ENCODE measurements around the gene SH2D6.
"Not testable (repeated sequence)": the region's sequence is repeated elsewhere in the genome, so short reads cannot be mapped to it uniquely, and the experiment has no call there.

The SH2D6 gene

GRCh38 chr2:85418132-85419008, at the start of gene SH2D6:
TSS of gene SH2D6 (plus strand) at chr2:85418714. CDS start at chr2:85429466, 10,752 bp downstream.
- Mint-ChIP-seq H3K27me3 (ENCODE audit: low read depth) (no peaks in the 10 kb centered on the region), H3K36me3 (ENCODE audit: low read depth) (no peaks in the 10 kb centered on the region), H3K27ac (peak within 1 kb of the TSS; percentile 94), H3K4me3 (peak within 1 kb of the TSS; percentile 93), H3K9me3 (no peaks in the 10 kb centered on the region), H3K4me1 (ENCODE audit: low read depth) (peaks cover 48% of the 10 kb centered on the region)
- DNase-seq (ENCODE audit: low spot score): peak; percentile 79

- H3K27me3 Mint-ChIP-seq (ENCODE audit: low read depth): no peaks in the 10 kb centered on the region
- no peak overlapping the region for H3K4me3 Mint-ChIP-seq
- H3K9me3 Mint-ChIP-seq: no peaks in the 10 kb centered on the region
- no peak for DNase-seq (ENCODE audit: low spot score)
- H3K27ac Mint-ChIP-seq: no peak overlapping the region
- H3K36me3 Mint-ChIP-seq (ENCODE audit: low read depth): peaks cover 3% of the 10 kb centered on the region
- no peaks in the 10 kb centered on the region for H3K4me1 Mint-ChIP-seq (ENCODE audit: low read depth)
These were observed 49.6 kb upstream of the SH2D6 start for GRCh38 chr2:85368921-85369320.

GRCh38 chr2:85369500-85369899, 49.0 kb upstream of the SH2D6 start:
- DNase-seq (ENCODE audit: low spot score): no peak
- peaks cover 3% of the 10 kb centered on the region for H3K36me3 Mint-ChIP-seq (ENCODE audit: low read depth)
- no peaks in the 10 kb centered on the region for H3K4me1 Mint-ChIP-seq (ENCODE audit: low read depth)
- H3K4me3 Mint-ChIP-seq: no peak overlapping the region
- no peaks in the 10 kb centered on the region for H3K9me3 Mint-ChIP-seq
- no peaks in the 10 kb centered on the region for H3K27me3 Mint-ChIP-seq (ENCODE audit: low read depth)
- no peak overlapping the region for H3K27ac Mint-ChIP-seq

GRCh38 chr2:85371045-85371444, 47.5 kb upstream of the SH2D6 start:
- Mint-ChIP-seq H3K4me3 (no peak overlapping the region), H3K36me3 (ENCODE audit: low read depth) (peaks cover 10% of the 10 kb centered on the region), H3K4me1 (ENCODE audit: low read depth) (no peaks in the 10 kb centered on the region), H3K9me3 (no peaks in the 10 kb centered on the region), H3K27ac (no peak overlapping the region), H3K27me3 (ENCODE audit: low read depth) (no peaks in the 10 kb centered on the region)
- no peak for DNase-seq (ENCODE audit: low spot score)

GRCh38 chr2:85376291-85377065, 42.0 kb upstream of the SH2D6 start:
- DNase-seq (ENCODE audit: low spot score): no peak
- H3K36me3 Mint-ChIP-seq (ENCODE audit: low read depth): peaks cover 46% of the 10 kb centered on the region

GRCh38 chr2:85377083-85377482, 41.4 kb upstream of the SH2D6 start:
- Mint-ChIP-seq H3K36me3 (ENCODE audit: low read depth) (peaks cover 49% of the 10 kb centered on the region), H3K27ac (no peak overlapping the region), H3K4me3 (no peak overlapping the region), H3K4me1 (ENCODE audit: low read depth) (no peaks in the 10 kb centered on the region), H3K9me3 (peaks cover 9% of the 10 kb centered on the region), H3K27me3 (ENCODE audit: low read depth) (no peaks in the 10 kb centered on the region)
- no peak for DNase-seq (ENCODE audit: low spot score)

More at GRCh38 chr2:85376291-85377065, 42.0 kb upstream of the SH2D6 start:
- Mint-ChIP-seq H3K4me3 (no peak overlapping the region), H3K9me3 (peaks cover 9% of the 10 kb centered on the region), H3K27ac (no peak overlapping the region), H3K4me1 (ENCODE audit: low read depth) (no peaks in the 10 kb centered on the region), H3K27me3 (ENCODE audit: low read depth) (no peaks in the 10 kb centered on the region)

- Mint-ChIP-seq H3K27ac (no peak overlapping the region), H3K4me1 (ENCODE audit: low read depth) (no peaks in the 10 kb centered on the region), H3K36me3 (ENCODE audit: low read depth) (peaks cover 51% of the 10 kb centered on the region), H3K4me3 (no peak overlapping the region), H3K27me3 (ENCODE audit: low read depth) (no peaks in the 10 kb centered on the region), H3K9me3 (peaks cover 9% of the 10 kb centered on the region)
- DNase-seq (ENCODE audit: low spot score): no peak
These were observed 40.3 kb upstream of the SH2D6 start for GRCh38 chr2:85378257-85378656.

- Mint-ChIP-seq H3K4me1 (ENCODE audit: low read depth) (no peaks in the 10 kb centered on the region), H3K27ac (no peak overlapping the region), H3K27me3 (ENCODE audit: low read depth) (no peaks in the 10 kb centered on the region), H3K9me3 (peaks cover 9% of the 10 kb centered on the region), H3K36me3 (ENCODE audit: low read depth) (peaks cover 52% of the 10 kb centered on the region), H3K4me3 (no peak overlapping the region)
- DNase-seq (ENCODE audit: low spot score): no peak
These were observed 38.5 kb upstream of the SH2D6 start for GRCh38 chr2:85380048-85380447.

GRCh38 chr2:85383151-85383550, 35.4 kb upstream of the SH2D6 start:
- H3K9me3 Mint-ChIP-seq; H3K27ac Mint-ChIP-seq; H3K27me3 Mint-ChIP-seq (ENCODE audit: low read depth); H3K4me1 Mint-ChIP-seq (ENCODE audit: low read depth); H3K4me3 Mint-ChIP-seq; DNase-seq (ENCODE audit: low spot score): not testable (repeated sequence)
- H3K36me3 Mint-ChIP-seq (ENCODE audit: low read depth): peaks cover 46% of the 10 kb centered on the region

GRCh38 chr2:85383850-85384249, 34.7 kb upstream of the SH2D6 start:
- Mint-ChIP-seq H3K4me1 (ENCODE audit: low read depth) (no peaks in the 10 kb centered on the region), H3K9me3 (peaks cover 6% of the 10 kb centered on the region), H3K36me3 (ENCODE audit: low read depth) (peaks cover 40% of the 10 kb centered on the region), H3K4me3 (no peak overlapping the region), H3K27ac (no peak overlapping the region), H3K27me3 (ENCODE audit: low read depth) (no peaks in the 10 kb centered on the region)
- DNase-seq (ENCODE audit: low spot score): no peak

GRCh38 chr2:85385746-85386145, 32.8 kb upstream of the SH2D6 start:
- Mint-ChIP-seq H3K27ac (no peak overlapping the region), H3K36me3 (ENCODE audit: low read depth) (peaks cover 40% of the 10 kb centered on the region), H3K27me3 (ENCODE audit: low read depth) (no peaks in the 10 kb centered on the region), H3K4me3 (no peak overlapping the region), H3K9me3 (no peaks in the 10 kb centered on the region), H3K4me1 (ENCODE audit: low read depth) (no peaks in the 10 kb centered on the region)
- DNase-seq (ENCODE audit: low spot score): no peak

- no peak overlapping the region for H3K27ac Mint-ChIP-seq
- H3K36me3 Mint-ChIP-seq (ENCODE audit: low read depth): peaks cover 40% of the 10 kb centered on the region
These were observed 30.8 kb upstream of the SH2D6 start for GRCh38 chr2:85387754-85388153.

GRCh38 chr2:85388878-85389538, 29.5 kb upstream of the SH2D6 start:
- no peaks in the 10 kb centered on the region for H3K27me3 Mint-ChIP-seq (ENCODE audit: low read depth)
- H3K36me3 Mint-ChIP-seq (ENCODE audit: low read depth): peaks cover 43% of the 10 kb centered on the region
- DNase-seq (ENCODE audit: low spot score): no peak
- H3K27ac Mint-ChIP-seq: no peak overlapping the region
- peaks cover 12% of the 10 kb centered on the region for H3K4me1 Mint-ChIP-seq (ENCODE audit: low read depth)
- H3K4me3 Mint-ChIP-seq: no peak overlapping the region
- H3K9me3 Mint-ChIP-seq: no peaks in the 10 kb centered on the region

More at GRCh38 chr2:85387754-85388153, 30.8 kb upstream of the SH2D6 start:
- DNase-seq (ENCODE audit: low spot score): no peak
- Mint-ChIP-seq H3K4me1 (ENCODE audit: low read depth) (peaks cover 5% of the 10 kb centered on the region), H3K4me3 (no peak overlapping the region), H3K9me3 (no peaks in the 10 kb centered on the region), H3K27me3 (ENCODE audit: low read depth) (no peaks in the 10 kb centered on the region)

All from T-helper 2 cell treated with Interferon-gamma antibody and Interleukin-4, amounts not matched to agents 5 μg/mL and 100 μg/mL, for 36 hours (primary cell).